HG02981 (cell line): ENCODE results near the gene MYDGF.
"Not testable (repeated sequence)": the region's sequence is repeated elsewhere in the genome, so short reads cannot be mapped to it uniquely, and the experiment has no call there.

Experiments
- ATAC-seq: cut with Tn5 transposase; IDR thresholded peaks from one replicate; pipeline ENCODE4 v1.9.1; 2021; ENCODE audit warnings: mild to moderate bottlenecking, moderate library complexity; ENCODE audit not compliant: unreplicated experiment

MYDGF gene

GRCh38 chr19:4701557-4701956 is 31.4 kb upstream of the MYDGF start:
- no peak for ATAC-seq

- no peak for ATAC-seq
Measured at GRCh38 chr19:4700693-4700970, 30.5 kb upstream of the MYDGF start.

- no peak for ATAC-seq
Measured at GRCh38 chr19:4699826-4700692, 29.9 kb upstream of the MYDGF start.

GRCh38 chr19:4697304-4697703 is 27.2 kb upstream of the MYDGF start:
- ATAC-seq, result no peak

- no peak for ATAC-seq
Measured at GRCh38 chr19:4695224-4695731, 25.1 kb upstream of the MYDGF start.

GRCh38 chr19:4694211-4694987 is 24.3 kb upstream of the MYDGF start:
- ATAC-seq, result no peak

- ATAC-seq, result no peak
Measured at GRCh38 chr19:4693471-4694121, 23.5 kb upstream of the MYDGF start.

DNA sequence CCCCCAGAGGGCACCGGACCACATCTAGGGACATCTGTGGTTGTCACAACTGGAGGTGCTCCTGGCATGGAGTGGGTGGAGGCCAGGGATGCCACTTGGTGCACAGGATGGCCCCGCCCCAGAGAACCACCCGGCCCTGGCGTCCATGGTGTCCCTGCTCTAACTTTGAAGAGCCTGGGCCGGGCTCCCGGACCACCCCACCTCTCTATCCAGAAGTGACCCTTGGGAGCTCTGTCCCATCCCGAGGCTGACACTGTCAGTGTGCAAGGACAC is 22.9 kb upstream of the MYDGF start:
- ATAC-seq, result no peak

GRCh38 chr19:4692251-4693077 is 22.3 kb upstream of the MYDGF start:
- no peak for ATAC-seq

GRCh38 chr19:4691373-4691772 is 21.2 kb upstream of the MYDGF start:
- no peak for ATAC-seq

- ATAC-seq, result no peak
Measured at GRCh38 chr19:4690361-4690760, 20.2 kb upstream of the MYDGF start.

- ATAC-seq, result no peak
Measured at GRCh38 chr19:4689403-4689802, 19.3 kb upstream of the MYDGF start.

DNA sequence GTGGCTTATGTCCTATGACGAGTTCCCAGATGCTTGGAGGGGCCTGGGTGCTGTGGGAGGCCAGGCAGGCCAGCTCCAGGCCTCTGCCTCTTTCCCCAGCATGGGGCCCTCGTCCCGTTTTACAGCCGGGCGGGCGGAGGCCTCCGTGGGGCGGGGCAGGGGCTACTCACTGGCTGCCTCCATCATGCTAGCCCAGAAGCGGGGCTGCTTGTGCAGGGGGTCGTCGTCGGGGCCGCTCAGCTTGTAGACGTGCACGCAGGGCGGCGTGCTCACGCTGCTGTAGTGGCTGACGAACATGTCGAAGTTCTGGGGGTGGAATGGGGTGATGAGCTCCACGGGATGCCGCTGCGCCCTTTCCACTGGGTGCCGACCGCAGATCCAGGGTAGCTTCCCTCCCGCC is 18.4 kb upstream of the MYDGF start:
- no peak for ATAC-seq

- no peak for ATAC-seq
Measured at GRCh38 chr19:4687396-4687795, 17.3 kb upstream of the MYDGF start.

- ATAC-seq, result no peak
Measured at GRCh38 chr19:4686700-4687099, 16.6 kb upstream of the MYDGF start.

- ATAC-seq, result no peak
Measured at GRCh38 chr19:4684312-4685095, 14.4 kb upstream of the MYDGF start.

- no peak for ATAC-seq
Measured at GRCh38 chr19:4682417-4683200, 12.5 kb upstream of the MYDGF start.

- ATAC-seq, result not testable (repeated sequence)
Measured at GRCh38 chr19:4680021-4680420, 9.9 kb upstream of the MYDGF start.
